Fibroblast of the aortic adventitia (primary cell): ENCODE results near the gene MYO5B. TPM values are rescaled to one million over a fixed set of nuclear protein-coding genes. Genes with fewer than 3 reads are reported as not detected.
A peak's percentile ranks its signal among the peaks of the same experiment; 100 is the strongest.
"Not testable (repeated sequence)": the region's sequence is repeated elsewhere in the genome, so short reads cannot be mapped to it uniquely, and the experiment has no call there.

Experiments
- DNase-seq: peaks from one replicate; pipeline ENCODE4 v3.0.0-alpha.2; 2010; ENCODE audit warnings: low read depth
- H3K4me3 ChIP-seq: 2 replicates; pipeline ENCODE4 v1.5.1; 2011; ENCODE audit warnings: low read depth, mild to moderate bottlenecking, control low read depth, low read length, moderate library complexity
- CTCF ChIP-seq: IDR thresholded peaks from 2 replicates; pipeline ENCODE4 v1.5.1; 2011; ENCODE audit warnings: mild to moderate bottlenecking, low read length, control low read depth, inconsistent platforms; ENCODE audit not compliant: insufficient read depth
- total RNA-seq: library from RNA; depleted of rRNA; stranded (reverse); fragments of >200 nt; gene quantifications from 2 replicates; pipeline ENCODE4 v1.2.3, GENCODE V29; 2012; ENCODE audit warnings: low replicate concordance

MYO5B gene
- total RNA-seq, 1 donor = 0.09 TPM

GRCh38 chr18:49899657-49900330, 295.2 kb downstream of the MYO5B start:
- no peak overlapping the region for H3K4me3 ChIP-seq
- DNase-seq = no peak
- no peak for TF ChIP-seq CTCF

DNA sequence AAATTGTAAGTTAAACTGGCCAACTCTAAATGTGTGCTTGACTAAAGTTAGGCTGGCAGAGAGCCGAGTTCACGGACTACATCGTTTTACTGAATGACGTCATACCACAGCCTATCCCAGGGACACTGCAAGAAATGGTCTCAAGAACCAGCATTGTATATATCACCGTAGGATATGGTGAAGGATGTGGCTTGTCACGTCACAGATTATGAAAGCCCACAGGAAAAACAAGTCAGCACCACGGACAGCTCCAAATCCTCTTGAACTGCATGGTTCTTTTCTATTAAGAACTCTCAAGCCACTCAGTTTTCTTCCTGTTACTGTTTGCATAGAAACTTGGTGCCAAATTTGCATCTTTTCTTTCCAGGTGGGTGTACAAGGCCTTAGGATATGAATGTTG, 296.5 kb downstream of the MYO5B start:
- no peak overlapping the region for H3K4me3 ChIP-seq
- TF ChIP-seq CTCF = no peak
- DNase-seq = peak; percentile 80

DNA sequence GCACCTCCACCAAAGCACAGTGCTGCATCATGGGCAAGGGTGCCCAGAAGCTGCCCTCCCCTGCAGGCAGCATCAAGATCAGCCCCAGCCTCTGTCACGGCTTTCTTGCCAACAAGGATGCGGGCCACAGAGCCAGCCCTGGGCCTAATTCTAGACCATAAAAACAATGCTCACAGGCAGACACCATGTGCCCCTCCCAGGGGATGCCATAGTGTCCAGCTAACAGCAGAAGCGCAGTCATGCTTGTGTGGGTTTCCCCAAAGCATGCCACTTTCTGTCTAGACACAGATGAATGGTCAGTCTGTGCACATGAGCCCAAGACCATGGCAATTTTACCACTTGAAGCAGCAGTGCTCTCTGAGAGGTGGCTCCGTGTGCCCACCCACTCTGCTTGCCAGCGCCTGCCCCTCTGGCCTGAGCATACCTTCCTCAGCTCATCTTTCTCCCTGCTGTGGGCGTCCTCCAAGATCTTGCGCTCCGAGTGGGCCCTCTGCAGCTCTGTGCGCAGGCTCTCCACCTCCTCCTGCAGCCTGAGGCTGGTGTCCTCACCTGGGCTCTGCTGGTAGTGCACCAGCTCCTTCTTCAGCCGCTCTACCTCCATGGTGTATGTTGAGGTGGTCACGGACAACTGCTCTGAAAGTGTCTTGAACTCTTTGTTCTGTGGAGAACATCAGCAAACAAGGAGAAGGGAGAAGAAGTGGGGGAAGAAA, 300.3 kb downstream of the MYO5B start:
- no peak overlapping the region for H3K4me3 ChIP-seq
- TF ChIP-seq CTCF = no peak
- DNase-seq = no peak

- no peak for DNase-seq
- no peak for TF ChIP-seq CTCF
- H3K4me3 ChIP-seq = no peak overlapping the region
These were observed 301.9 kb downstream of the MYO5B start for GRCh38 chr18:49893036-49893435.

- no peak overlapping the region for H3K4me3 ChIP-seq
- no peak for TF ChIP-seq CTCF
- DNase-seq = no peak
These were observed 302.6 kb downstream of the MYO5B start for GRCh38 chr18:49892148-49892924.

- TF ChIP-seq CTCF = no peak
- no peak for DNase-seq
These were observed 304.9 kb downstream of the MYO5B start for GRCh38 chr18:49890041-49890440.

DNA sequence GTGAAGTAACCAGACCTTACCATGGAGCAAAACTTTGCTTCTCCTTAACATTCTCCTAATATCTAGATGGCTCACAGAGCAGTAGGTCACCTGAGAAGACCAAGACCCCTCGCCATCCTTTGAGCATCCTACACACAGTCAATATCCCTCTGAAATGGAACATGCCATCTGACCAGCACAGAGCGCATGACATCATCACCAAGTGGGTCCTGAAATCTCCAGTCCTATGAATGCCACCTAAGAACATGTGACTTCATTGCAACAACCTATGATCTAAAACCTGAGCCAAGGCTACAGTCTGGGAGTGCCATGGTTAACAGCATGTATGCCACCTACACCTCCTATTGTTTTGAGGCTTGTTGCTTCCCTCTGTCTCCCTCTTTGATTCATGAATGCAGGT, 305.4 kb downstream of the MYO5B start:
- H3K4me3 ChIP-seq, DNase-seq: not testable (repeated sequence)

More at GRCh38 chr18:49890041-49890440, 304.9 kb downstream of the MYO5B start:
- no peak overlapping the region for H3K4me3 ChIP-seq
